HCT116 (cell line): ENCODE results near the gene GMPR2. TPM values are rescaled to one million over a fixed set of nuclear protein-coding genes. Genes with fewer than 3 reads are reported as not detected.

ENCODE experiments used
- ATAC-seq: fragments of 200-7000 bp; cut with Tn5 transposase; 2 replicates; pipeline ENCODE4 v1.9.1; 2020; ENCODE audit warnings: mild to moderate bottlenecking, moderate library complexity
- BruUV-seq: library from RNA; stranded (reverse); fragments of 400-500 nt; replicated peaks from 2 replicates; lab custom pipeline; 2021; lab: Mats Ljungman, UMichigan
- CTCF ChIA-PET: fragments of 300-600 bp; sonication (Branson Sonifier 250); formaldehyde crosslinking; loops from one replicate; lab custom pipeline; 2021; ENCODE audit warnings: antibody characterized with exemption; lab: Charles Lee
- POLR2A ChIA-PET: fragments of 300-600, 350-600 bp; sonication (Branson Sonifier 250); formaldehyde crosslinking; loops from one replicate; lab custom pipeline; 2021; ENCODE audit warnings: antibody characterized with exemption; lab: Charles Lee
- RAD21 ChIA-PET, 2 experiments: fragments of 300-600 bp; sonication (Branson Sonifier 250); formaldehyde crosslinking; loops; one replicate each; lab custom pipeline; 2023; ENCODE audit warnings: low total read pairs in 2 of 2; ENCODE audit not compliant: uncharacterized antibody in 2 of 2, unreplicated experiment in 2 of 2, low non-redundant PET in 1 of 2; lab: Charles Lee
- DNase-seq: peaks from one replicate; pipeline ENCODE4 v3.0.0-alpha.2; 2010; ENCODE audit warnings: low read depth, low spot score
- H2AFZ ChIP-seq: fragments of 200-600 bp; shearing (Covaris generic), sonication (generic); 2 replicates; pipeline ENCODE4 v1.6.1; 2017; ENCODE audit warnings: low read depth, mixed run types, mixed read lengths, antibody characterized with exemption, low read length; ENCODE audit not compliant: poor library complexity, severe bottlenecking
- H3K27ac ChIP-seq: 2 replicates; pipeline ENCODE4 v1.5.1; 2012; ENCODE audit warnings: low read depth, low read length
- H3K27me3 ChIP-seq: fragments of 200-600 bp; sonication (generic); 2 replicates; pipeline ENCODE4 v1.6.1; 2016; ENCODE audit warnings: mixed run types, low read length, mixed read lengths; ENCODE audit not compliant: insufficient read depth
- H3K36me3 ChIP-seq, 2 experiments: fragments of 200-500 bp in 1 of 2; fragments of 200-600 bp in 1 of 2; sonication (Bioruptor generic) in 1 of 2; sonication (generic) in 1 of 2; 2 replicates each; pipeline versions ENCODE4 v1.5.1 to v1.6.1; 2014 to 2016; ENCODE audit warnings: low read length in 2 of 2, inconsistent platforms in 1 of 2, mixed read lengths in 1 of 2, mixed run types in 1 of 2; ENCODE audit not compliant: insufficient read depth in 2 of 2, control insufficient read depth in 1 of 2
- H3K4me1 ChIP-seq, 2 experiments: fragments of 200-600 bp in 1 of 2; sonication (generic) in 1 of 2; 2 replicates each; pipeline versions ENCODE4 v1.5.1 to v1.6.1; 2012 to 2017; ENCODE audit warnings: low read length in 2 of 2, inconsistent platforms in 1 of 2, mild to moderate bottlenecking in 1 of 2, mixed read lengths in 1 of 2, mixed run types in 1 of 2, moderate library complexity in 1 of 2; ENCODE audit not compliant: insufficient read depth in 2 of 2, control insufficient read depth in 1 of 2
- H3K4me2 ChIP-seq: fragments of 200-600 bp; sonication (generic); 2 replicates; pipeline ENCODE4 v1.6.1; 2017; ENCODE audit warnings: mixed run types, low read length, mixed read lengths
- H3K4me3 ChIP-seq, 2 experiments: fragments of 200-600 bp in 1 of 2; sonication (generic) in 1 of 2; replicated peaks in 1 of 2; 2 replicates each; pipeline ENCODE4 v1.5.1; 2011 to 2016; ENCODE audit warnings: low read length in 2 of 2, control low read depth in 1 of 2, low read depth in 1 of 2, mild to moderate bottlenecking in 1 of 2, mixed read lengths in 1 of 2, mixed run types in 1 of 2
- H3K79me2 ChIP-seq: fragments of 200-600 bp; sonication (generic); 2 replicates; pipeline ENCODE4 v1.6.1; 2017; ENCODE audit warnings: mild to moderate bottlenecking, mixed run types, low read length, moderate library complexity, mixed read lengths; ENCODE audit not compliant: insufficient read depth
- H3K9ac ChIP-seq: fragments of 200-600 bp; sonication (generic); 2 replicates; pipeline ENCODE4 v1.6.1; 2016; ENCODE audit warnings: low read length, mixed read lengths
- H3K9me2 ChIP-seq: fragments of 200-600 bp; sonication (generic), shearing (Covaris generic); 2 replicates; pipeline ENCODE4 v1.6.1; 2017; ENCODE audit warnings: mixed run types, mild to moderate bottlenecking, moderate library complexity; ENCODE audit not compliant: insufficient read depth
- H3K9me3 ChIP-seq, 2 experiments: fragments of 200-500 bp in 1 of 2; fragments of 200-600 bp in 1 of 2; sonication (Bioruptor generic) in 1 of 2; sonication (generic) in 1 of 2; 2 replicates each; pipeline ENCODE4 v1.6.1; 2014 to 2017; ENCODE audit warnings: low read length in 2 of 2, mixed read lengths in 2 of 2, inconsistent platforms in 1 of 2, low read depth in 1 of 2, mild to moderate bottlenecking in 1 of 2, mixed run types in 1 of 2, moderate library complexity in 1 of 2; ENCODE audit not compliant: control insufficient read depth in 1 of 2, insufficient read depth in 1 of 2
- H4K20me1 ChIP-seq: fragments of 200-600 bp; sonication (generic), shearing (Covaris generic); 2 replicates; pipeline ENCODE4 v1.6.1; 2017; ENCODE audit warnings: mixed run types, mild to moderate bottlenecking, moderate library complexity; ENCODE audit not compliant: insufficient read depth
- CBX3 ChIP-seq: IDR thresholded peaks from 2 replicates; pipeline ENCODE4 v1.6.1; 2012; ENCODE audit warnings: low read depth
- CEBPB ChIP-seq: IDR thresholded peaks from 2 replicates; pipeline ENCODE4 v1.6.1; 2012; ENCODE audit warnings: low read depth
- EGR1 ChIP-seq: IDR thresholded peaks from 2 replicates; pipeline ENCODE4 v1.6.1; 2012; ENCODE audit warnings: low read depth
- FOSL1 ChIP-seq: IDR thresholded peaks from 2 replicates; pipeline ENCODE4 v1.6.1; 2012; ENCODE audit warnings: low read depth
- JUND ChIP-seq: IDR thresholded peaks from 2 replicates; pipeline ENCODE4 v1.6.1; 2012
- POLR2A ChIP-seq: IDR thresholded peaks from 2 replicates; pipeline ENCODE4 v1.7.0; 2011; ENCODE audit warnings: borderline replicate concordance; ENCODE audit not compliant: insufficient read depth, insufficient read length; ENCODE audit errors: extremely low read depth
- RAD21 ChIP-seq: IDR thresholded peaks from 2 replicates; pipeline ENCODE4 v1.6.1; 2012; ENCODE audit warnings: low read depth, mild to moderate bottlenecking
- SRF ChIP-seq: IDR thresholded peaks from 2 replicates; pipeline ENCODE4 v1.6.1; 2012; ENCODE audit warnings: low read depth
- ZFX ChIP-seq: fragments of 450-650 bp; IDR thresholded peaks from 2 replicates; pipeline ENCODE4 v1.6.1; 2017
- ZNF274 ChIP-seq: fragments of 200-500 bp; sonication (Bioruptor generic); IDR thresholded peaks from 2 replicates; pipeline ENCODE4 v1.6.1; 2014; ENCODE audit warnings: mild to moderate bottlenecking, low read depth, low read length, inconsistent platforms
- intact Hi-C: fragments of 100-400 bp; cut with micrococcal nuclease; formaldehyde crosslinking; loops from 2 replicates; pipeline ENCODE4 v1.10.0; 2022
- total RNA-seq: library from RNA; stranded (reverse); gene quantifications from one replicate; pipeline ENCODE4 v1.2.1, GENCODE V29; 2021; ENCODE audit not compliant: unreplicated experiment
- TF ChIP-seq, protein P1 (sequence below): IDR thresholded peaks from 2 replicates; pipeline ENCODE4 v1.6.1; 2012
- TF ChIP-seq, protein P2 (sequence below), 3 experiments: fragments of 200-600 bp in 1 of 3; sonication (generic) in 1 of 3; IDR thresholded peaks in 2 of 3; conservative IDR thresholded peaks in 1 of 3; 2 replicates each; pipeline ENCODE4 v1.5.1; 2012 to 2017; ENCODE audit warnings: low read depth in 2 of 3, low read length in 2 of 3, antibody characterized with exemption in 1 of 3, borderline replicate concordance in 1 of 3, control low read depth in 1 of 3, mild to moderate bottlenecking in 1 of 3, mixed read lengths in 1 of 3, mixed run types in 1 of 3, moderate library complexity in 1 of 3; ENCODE audit not compliant: insufficient read depth in 1 of 3
- TF ChIP-seq, protein P3 (sequence below): IDR thresholded peaks from 2 replicates; pipeline ENCODE4 v1.6.1; 2012
- TF ChIP-seq, protein P4 (sequence below): IDR thresholded peaks from 2 replicates; pipeline ENCODE4 v1.6.1; 2012; ENCODE audit warnings: low read depth

GMPR2 gene
- total RNA-seq, 1 experiment from 2014 or later: 66.9 TPM

DNA sequence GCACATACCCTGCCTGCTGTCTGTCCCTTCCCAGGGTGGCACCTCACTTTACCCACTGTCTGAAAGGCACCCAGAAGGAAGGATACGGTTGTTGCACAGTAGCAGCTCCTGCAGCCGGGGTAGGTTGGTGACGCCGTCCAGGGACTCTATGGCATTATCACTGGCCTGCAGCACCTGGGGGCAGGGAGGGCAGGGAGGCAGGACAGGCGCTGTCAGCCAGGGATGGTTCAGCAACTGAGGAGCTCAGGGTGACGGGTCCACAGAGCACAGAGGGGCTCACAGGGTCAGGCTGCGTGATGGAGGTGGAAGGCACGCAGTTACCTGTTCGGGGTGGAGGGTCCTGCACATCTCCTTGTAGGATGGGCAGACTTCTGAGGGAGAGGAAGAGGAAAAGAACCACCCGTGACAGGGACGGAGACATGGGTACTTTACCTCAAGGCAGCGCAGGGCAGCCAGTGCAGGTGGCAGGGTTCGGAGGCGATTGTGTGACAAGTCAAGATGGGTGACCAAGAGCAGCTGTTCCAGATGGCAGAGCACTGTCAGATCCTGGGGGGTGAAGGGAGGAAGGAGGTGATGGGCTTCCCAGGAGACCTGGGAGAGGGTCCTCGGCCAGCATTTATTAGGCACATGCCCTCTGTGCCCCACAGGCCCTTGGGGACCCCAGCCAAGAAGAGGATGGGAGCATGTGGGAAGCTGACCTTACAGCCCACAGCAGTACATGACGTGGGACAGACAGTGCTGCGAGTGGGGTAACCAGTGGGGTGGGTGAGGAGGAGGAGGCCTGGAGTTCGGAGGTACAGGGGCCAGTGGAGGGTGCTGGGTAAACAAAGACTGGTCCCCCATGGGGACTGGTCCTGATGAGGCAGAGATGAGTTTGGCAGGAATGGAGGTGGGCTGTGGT lies 33.9 kb downstream of the GMPR2 start:
- TF ChIP-seq ZNF274: no peak
- no peak for TF ChIP-seq EGR1
- TF ChIP-seq, protein P1, sequence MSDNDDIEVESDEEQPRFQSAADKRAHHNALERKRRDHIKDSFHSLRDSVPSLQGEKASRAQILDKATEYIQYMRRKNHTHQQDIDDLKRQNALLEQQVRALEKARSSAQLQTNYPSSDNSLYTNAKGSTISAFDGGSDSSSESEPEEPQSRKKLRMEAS: no peak
- H3K9me2 ChIP-seq: no peaks in the 10 kb centered on the region
- intact Hi-C loops: no loop called here
- no peak overlapping the region for H3K4me3 ChIP-seq
- peaks cover 4% of the 10 kb centered on the region; the same call in 1 of the 2 replicates for H3K79me2 ChIP-seq
- H3K4me1 ChIP-seq: peaks cover under 1 to 8% of the 10 kb centered on the region in 2 experiments; a peak in 3 of 4 replicates
- H3K27me3 ChIP-seq: no peaks in the 10 kb centered on the region
- H4K20me1 ChIP-seq: no peaks in the 10 kb centered on the region
- CTCF ChIA-PET: no interaction called here
- no peaks in the 10 kb centered on the region for H3K9me3 ChIP-seq
- no peak overlapping the region for H3K4me2 ChIP-seq
- BruUV-seq: no TSS peak
- POLR2A ChIA-PET: no interaction called here
- no peak for ATAC-seq
- H3K36me3 ChIP-seq: no peaks in the 10 kb centered on the region; a peak in 1 of 4 replicates
- RAD21 ChIA-PET: no interaction called here
- H3K9ac ChIP-seq: no peak overlapping the region
- H2AFZ ChIP-seq: no peak overlapping the region
- no peak for DNase-seq
- H3K27ac ChIP-seq: no peak overlapping the region

DNA sequence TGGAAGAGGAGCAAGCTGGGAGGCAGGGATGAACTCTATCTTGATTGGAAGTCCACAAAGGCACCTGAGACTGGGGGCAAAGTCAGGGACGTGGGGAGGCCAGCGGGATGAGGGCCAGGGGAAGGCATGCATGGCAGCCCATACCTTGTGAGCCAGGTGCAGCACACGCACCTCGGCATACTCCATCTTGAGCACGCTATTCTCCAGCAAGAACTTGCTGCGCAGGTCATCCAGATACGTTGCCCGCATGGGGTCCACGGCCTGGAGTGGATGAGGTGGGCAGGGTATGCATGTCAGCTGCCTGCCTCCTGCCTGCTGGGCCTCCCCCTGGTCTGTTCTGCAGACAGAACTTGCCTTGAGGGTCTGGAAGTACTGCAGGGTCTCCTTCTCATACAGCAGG lies 34.8 kb downstream of the GMPR2 start:
- no peak overlapping the region for H3K27ac ChIP-seq
- H3K27me3 ChIP-seq: no peaks in the 10 kb centered on the region
- H2AFZ ChIP-seq: no peak overlapping the region
- H3K9me3 ChIP-seq: no peaks in the 10 kb centered on the region
- no peaks in the 10 kb centered on the region for H4K20me1 ChIP-seq
- CTCF ChIA-PET: interaction anchor here (0.7 kb wide), 1 partner anchor 169 kb away, joined by 3 read pairs; no protein-coding TSS in a partner anchor
- H3K4me2 ChIP-seq: no peak overlapping the region
- intact Hi-C loops: no loop called here
- ATAC-seq (no peak), DNase-seq (no peak)
- BruUV-seq: no TSS peak
- peaks cover 4% of the 10 kb centered on the region; the same call in 1 of the 2 replicates for H3K79me2 ChIP-seq
- RAD21 ChIA-PET: no interaction called here
- H3K36me3 ChIP-seq: no peaks in the 10 kb centered on the region; a peak in 1 of 4 replicates
- no peak overlapping the region for H3K9ac ChIP-seq
- H3K4me1 ChIP-seq: peaks cover 5 to 17% of the 10 kb centered on the region in 2 experiments; a peak in 3 of 4 replicates
- POLR2A ChIA-PET: no interaction called here
- H3K4me3 ChIP-seq: no peak overlapping the region
- no peaks in the 10 kb centered on the region for H3K9me2 ChIP-seq
- TF ChIP-seq, protein P2, sequence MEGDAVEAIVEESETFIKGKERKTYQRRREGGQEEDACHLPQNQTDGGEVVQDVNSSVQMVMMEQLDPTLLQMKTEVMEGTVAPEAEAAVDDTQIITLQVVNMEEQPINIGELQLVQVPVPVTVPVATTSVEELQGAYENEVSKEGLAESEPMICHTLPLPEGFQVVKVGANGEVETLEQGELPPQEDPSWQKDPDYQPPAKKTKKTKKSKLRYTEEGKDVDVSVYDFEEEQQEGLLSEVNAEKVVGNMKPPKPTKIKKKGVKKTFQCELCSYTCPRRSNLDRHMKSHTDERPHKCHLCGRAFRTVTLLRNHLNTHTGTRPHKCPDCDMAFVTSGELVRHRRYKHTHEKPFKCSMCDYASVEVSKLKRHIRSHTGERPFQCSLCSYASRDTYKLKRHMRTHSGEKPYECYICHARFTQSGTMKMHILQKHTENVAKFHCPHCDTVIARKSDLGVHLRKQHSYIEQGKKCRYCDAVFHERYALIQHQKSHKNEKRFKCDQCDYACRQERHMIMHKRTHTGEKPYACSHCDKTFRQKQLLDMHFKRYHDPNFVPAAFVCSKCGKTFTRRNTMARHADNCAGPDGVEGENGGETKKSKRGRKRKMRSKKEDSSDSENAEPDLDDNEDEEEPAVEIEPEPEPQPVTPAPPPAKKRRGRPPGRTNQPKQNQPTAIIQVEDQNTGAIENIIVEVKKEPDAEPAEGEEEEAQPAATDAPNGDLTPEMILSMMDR (IDR thresholded peaks at IDR 0.05 in 2 of 3, conservative IDR thresholded peaks at IDR 0.05 in 1 of 3; ENCODE audit: borderline replicate concordance in 1 of 3, insufficient read depth in 1 of 3, low read depth in 2 of 3, low read length in 2 of 3): no peak
- no peak for TF ChIP-seq CEBPB
- TF ChIP-seq ZFX: no peak
- no peak for TF ChIP-seq JUND
- no peak for TF ChIP-seq CBX3
- TF ChIP-seq, protein P3, sequence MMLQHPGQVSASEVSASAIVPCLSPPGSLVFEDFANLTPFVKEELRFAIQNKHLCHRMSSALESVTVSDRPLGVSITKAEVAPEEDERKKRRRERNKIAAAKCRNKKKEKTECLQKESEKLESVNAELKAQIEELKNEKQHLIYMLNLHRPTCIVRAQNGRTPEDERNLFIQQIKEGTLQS: no peak
- no peak for TF ChIP-seq POLR2A
- TF ChIP-seq RAD21: no peak
- no peak for TF ChIP-seq SRF
- TF ChIP-seq EGR1: no peak
- TF ChIP-seq, protein P4, sequence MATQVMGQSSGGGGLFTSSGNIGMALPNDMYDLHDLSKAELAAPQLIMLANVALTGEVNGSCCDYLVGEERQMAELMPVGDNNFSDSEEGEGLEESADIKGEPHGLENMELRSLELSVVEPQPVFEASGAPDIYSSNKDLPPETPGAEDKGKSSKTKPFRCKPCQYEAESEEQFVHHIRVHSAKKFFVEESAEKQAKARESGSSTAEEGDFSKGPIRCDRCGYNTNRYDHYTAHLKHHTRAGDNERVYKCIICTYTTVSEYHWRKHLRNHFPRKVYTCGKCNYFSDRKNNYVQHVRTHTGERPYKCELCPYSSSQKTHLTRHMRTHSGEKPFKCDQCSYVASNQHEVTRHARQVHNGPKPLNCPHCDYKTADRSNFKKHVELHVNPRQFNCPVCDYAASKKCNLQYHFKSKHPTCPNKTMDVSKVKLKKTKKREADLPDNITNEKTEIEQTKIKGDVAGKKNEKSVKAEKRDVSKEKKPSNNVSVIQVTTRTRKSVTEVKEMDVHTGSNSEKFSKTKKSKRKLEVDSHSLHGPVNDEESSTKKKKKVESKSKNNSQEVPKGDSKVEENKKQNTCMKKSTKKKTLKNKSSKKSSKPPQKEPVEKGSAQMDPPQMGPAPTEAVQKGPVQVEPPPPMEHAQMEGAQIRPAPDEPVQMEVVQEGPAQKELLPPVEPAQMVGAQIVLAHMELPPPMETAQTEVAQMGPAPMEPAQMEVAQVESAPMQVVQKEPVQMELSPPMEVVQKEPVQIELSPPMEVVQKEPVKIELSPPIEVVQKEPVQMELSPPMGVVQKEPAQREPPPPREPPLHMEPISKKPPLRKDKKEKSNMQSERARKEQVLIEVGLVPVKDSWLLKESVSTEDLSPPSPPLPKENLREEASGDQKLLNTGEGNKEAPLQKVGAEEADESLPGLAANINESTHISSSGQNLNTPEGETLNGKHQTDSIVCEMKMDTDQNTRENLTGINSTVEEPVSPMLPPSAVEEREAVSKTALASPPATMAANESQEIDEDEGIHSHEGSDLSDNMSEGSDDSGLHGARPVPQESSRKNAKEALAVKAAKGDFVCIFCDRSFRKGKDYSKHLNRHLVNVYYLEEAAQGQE: no peak
- TF ChIP-seq FOSL1: no peak
- TF ChIP-seq, protein P1: no peak
